ENCODE results near the gene MAP2K2. TPM values are rescaled to one million over a fixed set of nuclear protein-coding genes. Genes with fewer than 3 reads are reported as not detected.

The MAP2K2 gene
- total and polyA plus RNA-seq, 12 donors: 91.5 to 288 (median 116) TPM

- Histone ChIP-seq H3K4me3 (no peak overlapping the region), H3K9me3 (no peaks in the 10 kb centered on the region), H3K4me1 (peaks cover 4 to 31% (median 15%) of the 10 kb centered on the region in 9 donors), H3K36me3 (peaks cover 0 to 97% (median 30%) of the 10 kb centered on the region in 9 donors), H3K27ac (peak overlapping the region in 5 of 10 donors; percentile 68 to 81 (median 76)), H3K27me3 (no peaks in the 10 kb centered on the region)
- WGBS, 2 donors: 91 to 95% methylated on average over 38 of the region's 38 CpGs
- DNase-seq (no peak), ATAC-seq (no peak)
- no peak for TF ChIP-seq CTCF (IDR thresholded peaks at IDR 0.05)
- intact Hi-C loops (cut with DNase I): no loop called here
Observed at GRCh38 chr19:4099041-4099764, 24.7 kb downstream of the MAP2K2 start.

GRCh38 chr19:4098493-4098892 is 25.4 kb downstream of the MAP2K2 start:
- Histone ChIP-seq H3K27ac (peak overlapping the region in 9 of 10 donors; percentile 50 to 81 (median 75)), H3K4me3 (no peak overlapping the region), H3K9me3 (no peaks in the 10 kb centered on the region), H3K36me3 (peaks cover 0 to 97% (median 34%) of the 10 kb centered on the region in 9 donors), H3K4me1 (peaks cover 4 to 31% (median 15%) of the 10 kb centered on the region in 9 donors), H3K27me3 (no peaks in the 10 kb centered on the region)
- TF ChIP-seq CTCF (IDR thresholded peaks at IDR 0.05): no peak
- intact Hi-C loops (cut with DNase I): no loop called here
- ATAC-seq: peak; percentile 74 to 93 (median 84)
- 61% methylated on average over 18 of the region's 18 CpGs for WGBS, 2 donors
- DNase-seq: peak; percentile 75 to 81

GRCh38 chr19:4097501-4097900 is 26.4 kb downstream of the MAP2K2 start:
- peaks cover 4 to 31% (median 15%) of the 10 kb centered on the region in 9 donors for H3K4me1 ChIP-seq
- H3K27me3 ChIP-seq: no peaks in the 10 kb centered on the region
- H3K9me3 ChIP-seq: no peaks in the 10 kb centered on the region
- WGBS, 2 donors: 36 to 48% methylated on average over 11 of the region's 11 CpGs
- peak overlapping the region; percentile 19 to 81 (median 72) for H3K27ac ChIP-seq
- H3K4me3 ChIP-seq: no peak overlapping the region
- DNase-seq (peak; percentile 43 to 63), ATAC-seq (peak; percentile 20 to 76 (median 62))
- intact Hi-C loops (cut with DNase I): no loop called here
- TF ChIP-seq CTCF (IDR thresholded peaks at IDR 0.05): no peak
- peaks cover 0 to 97% (median 26%) of the 10 kb centered on the region in 9 donors for H3K36me3 ChIP-seq

- no peak for TF ChIP-seq CTCF (IDR thresholded peaks at IDR 0.05)
- Histone ChIP-seq H3K36me3 (peaks cover 0 to 92% (median 19%) of the 10 kb centered on the region in 9 donors), H3K4me3 (no peak overlapping the region), H3K27me3 (no peaks in the 10 kb centered on the region), H3K4me1 (peaks cover 4 to 31% (median 15%) of the 10 kb centered on the region in 9 donors), H3K27ac (peak overlapping the region in 2 of 10 donors; percentile 68 to 76), H3K9me3 (no peaks in the 10 kb centered on the region)
- DNase-seq (no peak), ATAC-seq (no peak)
- intact Hi-C loops (cut with DNase I): no loop called here
- 93 to 94% methylated on average over 31 of the region's 31 CpGs for WGBS, 2 donors
Observed at GRCh38 chr19:4096049-4096892, 27.7 kb downstream of the MAP2K2 start.

All from heart right ventricle (tissue), 16 donors.